Activated naive CD4-positive, alpha-beta T cell treated with anti-CD3 and anti-CD28 coated beads, Interleukin-2, amount 10 ng/mL, durations not matched to agents 7 days and 5 days (primary cell): ENCODE measurements around the gene SMAD7.

Experiments
- CTCF ChIA-PET: fragments of 350-600 bp; sonication (Branson Sonifier 250); formaldehyde crosslinking; loops from one replicate; lab custom pipeline; 2021; ENCODE audit warnings: antibody characterized with exemption; lab: Charles Lee
- DNase-seq: peaks from one replicate; pipeline ENCODE4 v3.0.0-alpha.2; 2020
- H3K27ac Mint-ChIP-seq: one replicate; pipeline ENCODE4 v1.8.0; 2021; ENCODE audit warnings: mild to moderate bottlenecking, moderate library complexity, mixed read lengths
- H3K27me3 Mint-ChIP-seq: one replicate; pipeline ENCODE4 v1.8.0; 2021; ENCODE audit warnings: mild to moderate bottlenecking, mixed read lengths
- H3K36me3 Mint-ChIP-seq: one replicate; pipeline ENCODE4 v1.8.0; 2021; ENCODE audit warnings: mixed read lengths
- H3K4me1 Mint-ChIP-seq: one replicate; pipeline ENCODE4 v1.8.0; 2021; ENCODE audit warnings: mixed read lengths
- H3K4me3 Mint-ChIP-seq: one replicate; pipeline ENCODE4 v1.8.0; 2021; ENCODE audit warnings: mild to moderate bottlenecking, moderate library complexity, mixed read lengths
- H3K9me3 Mint-ChIP-seq: one replicate; pipeline ENCODE4 v1.8.0; 2021; ENCODE audit warnings: mixed read lengths

SMAD7 gene

GRCh38 chr18:48950536-48951447 is at the start of gene SMAD7:
Gene SMAD7, minus strand, starts transcription at chr18:48950965. Its CDS starts 541 bp downstream, at chr18:48950424.
- CTCF ChIA-PET = interaction anchor here (1.1 kb wide), 1 partner anchor 178 kb away, joined by 4 read pairs; no protein-coding TSS in a partner anchor
- peaks cover 46% of the 10 kb centered on the region for H3K4me1 Mint-ChIP-seq
- H3K27me3 Mint-ChIP-seq = peaks cover 61% of the 10 kb centered on the region
- peak within 1 kb of the TSS; percentile 92 for H3K4me3 Mint-ChIP-seq
- H3K27ac Mint-ChIP-seq = peak within 1 kb of the TSS; percentile 83
- no peak for DNase-seq
- no peaks in the 10 kb centered on the region for H3K9me3 Mint-ChIP-seq
- H3K36me3 Mint-ChIP-seq = peaks cover 35% of the 10 kb centered on the region

- CTCF ChIA-PET = interaction anchor here (1.1 kb wide), 1 partner anchor 223 kb away, joined by 3 read pairs; no protein-coding TSS in a partner anchor
- Mint-ChIP-seq H3K36me3 (no peaks in the 10 kb centered on the region), H3K27ac (no peak overlapping the region), H3K9me3 (no peaks in the 10 kb centered on the region), H3K4me1 (peaks cover 15% of the 10 kb centered on the region), H3K4me3 (no peak overlapping the region), H3K27me3 (peaks cover 76% of the 10 kb centered on the region)
- DNase-seq = no peak
Observed at GRCh38 chr18:48999569-48999968, 48.8 kb upstream of the SMAD7 start.

- peaks cover 71% of the 10 kb centered on the region for H3K27me3 Mint-ChIP-seq
- CTCF ChIA-PET = interaction anchor here (1.1 to 1.2 kb wide), 2 partner anchors 222 to 321 kb away, joined by 3 read pairs; no protein-coding TSS in a partner anchor
- no peaks in the 10 kb centered on the region for H3K36me3 Mint-ChIP-seq
- DNase-seq = no peak
- no peaks in the 10 kb centered on the region for H3K9me3 Mint-ChIP-seq
- H3K4me3 Mint-ChIP-seq = no peak overlapping the region
- H3K4me1 Mint-ChIP-seq = peaks cover 15% of the 10 kb centered on the region
- no peak overlapping the region for H3K27ac Mint-ChIP-seq
Observed at GRCh38 chr18:48997985-48998831, 47.4 kb upstream of the SMAD7 start.

- Mint-ChIP-seq H3K36me3 (no peaks in the 10 kb centered on the region), H3K4me3 (no peak overlapping the region), H3K9me3 (no peaks in the 10 kb centered on the region), H3K4me1 (peaks cover 15% of the 10 kb centered on the region), H3K27me3 (peaks cover 71% of the 10 kb centered on the region), H3K27ac (no peak overlapping the region)
- CTCF ChIA-PET = interaction anchor here (0.6 to 1.0 kb wide), 2 partner anchors 241 to 250 kb away, joined by 3 read pairs; no protein-coding TSS in a partner anchor
- DNase-seq = no peak
Observed at GRCh38 chr18:48997681-48997984, 46.9 kb upstream of the SMAD7 start.

GRCh38 chr18:48996901-48997463 is 46.2 kb upstream of the SMAD7 start:
- H3K4me1 Mint-ChIP-seq = peaks cover 15% of the 10 kb centered on the region

GRCh38 chr18:48996041-48996440 is 45.3 kb upstream of the SMAD7 start:
- no peak overlapping the region for H3K4me3 Mint-ChIP-seq

More at GRCh38 chr18:48996901-48997463, 46.2 kb upstream of the SMAD7 start:
- Mint-ChIP-seq H3K9me3 (no peaks in the 10 kb centered on the region), H3K27ac (no peak overlapping the region), H3K4me3 (no peak overlapping the region), H3K27me3 (peaks cover 71% of the 10 kb centered on the region), H3K36me3 (no peaks in the 10 kb centered on the region)
- CTCF ChIA-PET = interaction anchor here (0.6 to 1.0 kb wide), 2 partner anchors 241 to 251 kb away, joined by 3 read pairs; no protein-coding TSS in a partner anchor
- DNase-seq = peak; percentile 52

GRCh38 chr18:48994926-48995835 is 44.4 kb upstream of the SMAD7 start:
- peaks cover 66% of the 10 kb centered on the region for H3K27me3 Mint-ChIP-seq

More at GRCh38 chr18:48996041-48996440, 45.3 kb upstream of the SMAD7 start:
- Mint-ChIP-seq H3K36me3 (no peaks in the 10 kb centered on the region), H3K27me3 (peaks cover 67% of the 10 kb centered on the region), H3K9me3 (no peaks in the 10 kb centered on the region), H3K27ac (no peak overlapping the region), H3K4me1 (peaks cover 15% of the 10 kb centered on the region)
- CTCF ChIA-PET = no interaction called here
- no peak for DNase-seq

GRCh38 chr18:48994044-48994651 is 43.4 kb upstream of the SMAD7 start:
- H3K4me1 Mint-ChIP-seq = peaks cover 15% of the 10 kb centered on the region
- no peaks in the 10 kb centered on the region for H3K9me3 Mint-ChIP-seq
- peaks cover 65% of the 10 kb centered on the region for H3K27me3 Mint-ChIP-seq
- H3K36me3 Mint-ChIP-seq = no peaks in the 10 kb centered on the region
- H3K27ac Mint-ChIP-seq = no peak overlapping the region
- DNase-seq = no peak
- CTCF ChIA-PET = no interaction called here
- no peak overlapping the region for H3K4me3 Mint-ChIP-seq

More at GRCh38 chr18:48994926-48995835, 44.4 kb upstream of the SMAD7 start:
- no peaks in the 10 kb centered on the region for H3K36me3 Mint-ChIP-seq
- peaks cover 15% of the 10 kb centered on the region for H3K4me1 Mint-ChIP-seq
- no peak overlapping the region for H3K27ac Mint-ChIP-seq
- CTCF ChIA-PET = no interaction called here
- no peaks in the 10 kb centered on the region for H3K9me3 Mint-ChIP-seq
- no peak for DNase-seq
- no peak overlapping the region for H3K4me3 Mint-ChIP-seq

- H3K27ac Mint-ChIP-seq = no peak overlapping the region
- no peak overlapping the region for H3K4me3 Mint-ChIP-seq
- H3K4me1 Mint-ChIP-seq = peaks cover 15% of the 10 kb centered on the region
- H3K9me3 Mint-ChIP-seq = no peaks in the 10 kb centered on the region
- DNase-seq = no peak
- CTCF ChIA-PET = no interaction called here
- peaks cover 62% of the 10 kb centered on the region for H3K27me3 Mint-ChIP-seq
- H3K36me3 Mint-ChIP-seq = no peaks in the 10 kb centered on the region
Observed at GRCh38 chr18:48993586-48993985, 42.8 kb upstream of the SMAD7 start.

- Mint-ChIP-seq H3K4me3 (no peak overlapping the region), H3K27me3 (peaks cover 56% of the 10 kb centered on the region), H3K36me3 (no peaks in the 10 kb centered on the region), H3K27ac (no peak overlapping the region), H3K9me3 (no peaks in the 10 kb centered on the region), H3K4me1 (peaks cover 15% of the 10 kb centered on the region)
- DNase-seq = no peak
- CTCF ChIA-PET = no interaction called here
Observed at GRCh38 chr18:48992791-48993555, 42.2 kb upstream of the SMAD7 start.

- Mint-ChIP-seq H3K4me3 (no peak overlapping the region), H3K4me1 (peaks cover 8% of the 10 kb centered on the region), H3K9me3 (no peaks in the 10 kb centered on the region), H3K27ac (no peak overlapping the region), H3K36me3 (no peaks in the 10 kb centered on the region), H3K27me3 (peaks cover 57% of the 10 kb centered on the region)
- DNase-seq = no peak
- CTCF ChIA-PET = no interaction called here
Observed at GRCh38 chr18:48992133-48992532, 41.4 kb upstream of the SMAD7 start.

GRCh38 chr18:48991676-48992075 is 40.9 kb upstream of the SMAD7 start:
- no peak overlapping the region for H3K4me3 Mint-ChIP-seq
- H3K27ac Mint-ChIP-seq = no peak overlapping the region
- H3K4me1 Mint-ChIP-seq = peaks cover 3% of the 10 kb centered on the region
- no peaks in the 10 kb centered on the region for H3K9me3 Mint-ChIP-seq
- DNase-seq = no peak
- CTCF ChIA-PET = no interaction called here
- H3K27me3 Mint-ChIP-seq = peaks cover 56% of the 10 kb centered on the region
- no peaks in the 10 kb centered on the region for H3K36me3 Mint-ChIP-seq
